Activated effector memory CD4-positive, alpha-beta T cell treated with Interleukin-2 at 50 U/mL for 16 hours (primary cell): Measurements from ENCODE around the gene CARD9.

ENCODE experiments used
- DNase-seq: peaks from one replicate; pipeline ENCODE4 v3.0.0-alpha.2; 2020

CARD9 gene

DNA sequence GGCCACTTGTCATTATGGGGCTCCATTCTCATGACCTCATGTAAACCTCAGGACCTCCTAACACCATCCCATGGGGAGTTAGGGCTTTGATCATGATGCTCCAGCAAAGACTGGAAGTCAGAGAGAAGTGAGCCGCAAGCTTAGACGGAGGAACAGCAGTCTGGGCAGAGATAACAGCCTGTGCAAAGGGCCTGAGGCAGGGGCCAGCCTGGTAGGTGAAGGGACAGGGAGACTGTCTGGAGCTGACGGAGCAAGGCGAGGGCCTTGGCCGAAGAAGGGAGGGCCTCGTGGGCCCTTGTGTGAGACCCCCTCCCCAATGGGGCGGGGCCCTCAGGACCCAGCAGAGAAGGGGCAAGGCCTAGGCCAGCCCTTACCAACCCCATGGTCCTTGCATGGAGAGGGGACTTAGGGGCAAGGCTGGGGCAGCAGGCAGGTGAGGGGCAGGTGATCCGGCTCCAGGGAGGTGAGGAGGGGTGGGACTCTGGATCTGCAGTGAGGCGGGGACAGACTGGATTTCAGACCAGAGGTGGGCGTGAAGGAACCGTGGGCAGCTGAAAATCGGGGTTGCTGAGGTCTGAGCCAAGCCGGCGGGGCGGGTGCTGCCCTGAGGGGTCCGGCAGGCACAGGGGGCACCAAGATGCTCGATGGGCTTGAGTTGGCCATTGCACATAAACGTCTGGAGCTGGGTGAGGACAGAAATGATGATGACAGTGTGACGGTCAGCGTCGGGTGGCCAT, 28.8 kb downstream of the CARD9 start:
- DNase-seq = no peak

DNA sequence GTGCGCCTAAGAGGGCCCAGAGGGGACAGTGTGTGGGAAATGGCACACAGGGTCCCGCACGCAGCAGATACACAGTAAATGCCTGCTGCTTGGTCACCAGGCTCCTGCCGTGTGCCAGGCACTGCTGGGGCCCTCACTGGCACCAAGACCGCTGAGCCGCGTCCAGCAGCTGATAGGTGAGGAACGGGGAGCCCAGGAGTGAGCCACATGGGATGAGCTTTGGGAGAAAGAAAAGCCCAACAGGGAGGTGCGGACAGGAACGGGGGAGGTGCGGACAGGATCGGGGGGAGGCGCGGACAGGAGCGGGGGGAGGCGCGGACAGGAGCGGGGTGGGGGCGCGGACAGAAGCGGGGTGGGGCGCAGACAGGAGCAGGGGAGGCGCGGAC, 29.6 kb downstream of the CARD9 start:
- DNase-seq = no peak

DNA sequence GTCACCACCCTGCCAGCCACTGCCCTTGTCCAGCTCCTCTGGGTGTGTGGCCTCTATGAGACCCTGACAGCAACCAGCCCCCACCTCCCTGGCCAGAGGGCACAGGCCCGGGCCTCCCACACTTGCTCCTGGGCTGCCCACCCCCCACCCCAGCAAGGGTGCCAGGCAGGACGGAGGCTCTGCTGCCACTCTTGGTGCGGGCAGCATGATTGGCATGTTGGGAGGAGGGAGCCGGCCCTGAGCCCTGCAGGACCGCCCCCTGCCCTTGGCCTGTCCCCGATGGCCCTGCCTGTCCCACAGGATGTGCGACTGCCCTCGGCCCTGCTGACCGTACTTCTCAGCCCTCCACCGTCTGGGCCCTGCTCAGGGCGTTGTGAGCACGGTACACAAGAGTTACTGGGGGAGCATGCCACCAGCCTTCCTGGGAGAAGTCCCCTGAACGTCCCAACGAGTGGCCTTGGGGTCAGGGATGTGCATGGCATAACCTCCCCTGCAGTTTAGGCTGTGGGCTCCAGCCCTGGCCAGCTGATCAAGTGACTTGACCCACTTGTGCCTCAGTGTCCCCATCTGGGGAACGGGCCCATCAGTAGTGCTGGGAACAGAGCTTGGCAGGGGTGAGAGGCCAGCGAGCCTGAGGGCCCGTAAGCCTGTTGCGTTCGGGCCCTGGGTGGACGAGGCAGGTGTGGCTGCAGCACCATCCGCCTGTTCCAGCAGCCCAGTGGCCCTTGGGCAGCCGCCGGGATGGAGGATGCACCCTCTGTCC, 30.2 kb downstream of the CARD9 start:
- no peak for DNase-seq

DNA sequence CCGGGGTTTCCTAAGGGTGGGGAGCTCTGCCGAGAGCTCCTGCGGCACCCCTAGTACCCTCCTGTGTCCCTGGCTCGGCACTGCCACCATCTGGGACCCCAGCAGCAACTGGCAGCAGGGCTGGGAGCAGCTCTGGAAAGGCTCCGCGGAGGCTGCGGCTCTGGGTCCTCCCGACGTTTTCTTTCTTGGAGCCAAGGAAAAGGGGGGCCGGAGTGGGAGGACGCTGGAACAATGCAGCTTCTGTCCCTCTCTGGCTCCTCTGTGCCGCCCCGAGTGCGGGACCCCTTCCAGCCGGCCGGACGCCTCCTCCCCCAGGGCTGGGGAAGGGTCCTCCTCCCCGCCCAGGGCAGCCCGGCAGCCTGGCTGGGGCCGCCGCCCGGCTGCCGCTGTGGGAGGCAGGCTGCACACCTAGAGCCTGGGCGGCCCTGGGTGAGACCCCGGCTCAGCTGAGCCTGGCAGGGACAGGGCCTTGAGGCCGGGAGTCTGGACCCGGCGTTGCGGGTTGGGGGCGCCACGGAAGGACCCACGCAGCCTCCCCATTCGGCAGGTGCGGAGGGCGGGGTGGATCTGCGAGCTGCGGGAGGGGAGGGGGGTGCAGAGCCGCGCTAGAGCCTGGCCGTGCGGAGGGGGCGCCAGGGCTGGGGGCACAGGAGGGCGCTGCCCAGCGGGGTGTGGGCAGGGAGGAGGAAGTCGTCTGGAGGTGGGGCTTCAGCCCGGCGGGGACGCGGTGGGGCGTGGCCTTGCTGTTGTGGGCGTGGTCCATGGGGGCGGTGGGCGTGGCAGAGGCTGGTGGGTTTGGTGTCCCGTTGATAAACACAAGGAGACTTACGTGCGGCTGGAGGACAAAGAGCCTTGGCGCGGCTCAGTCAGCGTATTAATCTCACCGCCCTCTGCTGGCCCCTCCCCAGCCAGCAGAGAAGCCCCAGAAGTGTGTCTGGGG, 31.0 kb downstream of the CARD9 start:
- peak; percentile 25 for DNase-seq

DNA sequence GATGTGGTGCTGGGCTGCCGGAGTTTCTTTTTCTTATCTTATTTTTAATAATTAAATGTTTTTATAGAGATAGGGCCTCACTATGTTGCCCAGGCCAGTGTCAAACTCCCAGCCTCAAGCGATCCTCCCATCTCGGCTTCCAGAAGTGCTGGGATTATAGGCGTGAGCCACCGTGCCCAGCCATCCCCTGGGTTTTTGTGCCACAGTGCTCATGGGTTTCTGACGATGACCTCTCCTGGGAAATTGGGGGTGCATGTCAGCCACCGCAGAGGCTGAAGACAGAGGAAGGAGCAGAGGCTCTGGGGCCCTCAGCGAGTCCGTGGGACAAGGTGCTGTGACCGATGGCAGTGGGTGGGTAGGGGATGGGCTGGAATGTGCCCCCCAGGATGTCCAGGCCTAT, 31.7 kb downstream of the CARD9 start:
- no peak for DNase-seq

DNA sequence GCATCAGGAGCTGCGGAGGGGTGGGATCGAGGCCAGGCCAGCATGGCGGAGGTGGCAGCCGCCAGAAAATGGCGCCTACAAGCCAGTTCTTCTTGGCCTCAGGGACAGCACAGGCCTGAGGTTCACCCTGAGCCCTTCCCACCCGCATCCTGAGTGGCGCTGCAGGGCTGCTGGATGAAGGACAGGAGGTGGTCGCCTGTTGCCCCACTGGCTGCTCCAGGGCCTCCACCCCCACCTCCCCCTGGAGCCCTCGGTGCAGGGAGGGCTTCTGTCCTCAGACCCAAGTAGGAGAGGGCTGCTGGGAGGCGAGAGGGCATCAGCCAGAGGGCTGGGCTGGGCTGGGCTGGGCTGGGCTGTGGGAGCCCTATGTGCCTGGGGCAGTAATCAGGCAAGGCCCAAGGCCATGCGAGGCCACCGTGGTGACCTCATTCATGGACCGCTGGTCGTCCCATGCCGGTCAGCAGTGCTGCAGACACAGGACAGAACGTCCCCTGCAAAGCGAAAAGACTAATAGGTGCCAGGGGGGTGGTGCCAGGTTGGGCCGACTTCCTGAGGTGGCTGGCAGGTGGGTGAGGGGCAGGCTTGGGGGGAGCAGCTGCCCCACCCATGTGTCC, 32.3 kb downstream of the CARD9 start:
- DNase-seq = no peak

DNA sequence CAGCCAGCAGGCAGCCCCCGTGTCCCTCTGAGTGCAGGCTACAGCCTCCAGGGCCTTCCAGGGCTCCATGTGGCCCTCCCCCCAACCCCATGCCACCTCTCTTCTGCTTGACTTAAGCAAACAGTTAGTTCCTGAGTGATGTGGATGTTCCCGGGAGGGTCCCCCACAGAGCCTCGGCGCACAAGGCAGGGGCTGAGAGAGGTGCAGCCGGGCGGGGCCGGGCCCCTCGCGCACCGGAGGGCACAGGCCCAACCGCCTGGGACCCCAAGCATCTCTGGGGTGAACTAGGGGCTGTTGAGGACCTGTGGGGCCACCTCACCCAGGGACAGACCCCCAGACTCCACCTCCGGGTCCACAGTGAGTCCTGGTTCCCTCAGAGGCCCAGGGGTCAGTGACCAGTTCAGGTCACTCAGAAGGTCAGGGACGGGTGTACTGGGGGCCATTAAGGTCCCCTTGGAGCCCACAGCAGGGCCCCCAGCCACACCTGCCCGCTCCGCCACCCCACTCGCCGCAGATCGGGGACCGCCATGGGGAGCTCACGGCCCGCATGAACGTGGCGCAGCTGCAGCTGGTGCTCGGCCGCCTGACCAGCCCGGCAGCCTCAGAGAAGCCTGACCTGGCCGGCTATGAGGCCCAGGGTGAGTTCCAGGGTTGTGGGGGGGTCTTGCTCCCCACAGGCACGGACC, 33.0 kb downstream of the CARD9 start:
- DNase-seq = no peak

DNA sequence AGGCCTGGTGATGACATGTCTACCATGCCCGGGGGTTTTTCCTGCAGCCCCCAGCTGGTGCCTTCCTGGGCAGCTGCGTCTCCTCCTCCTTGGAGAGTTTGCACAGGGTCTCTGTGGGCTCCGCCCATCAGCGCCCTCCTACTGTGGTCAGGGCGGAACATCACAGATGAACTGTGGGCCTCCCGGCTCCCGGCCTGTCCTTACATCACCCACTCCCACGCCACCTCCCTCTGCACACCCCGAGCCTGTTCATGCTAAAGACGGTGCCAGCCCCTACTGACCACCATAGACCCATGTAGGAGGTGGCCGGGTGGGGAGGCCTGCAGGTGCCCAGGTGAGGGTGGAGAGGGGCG, 33.5 kb downstream of the CARD9 start:
- DNase-seq = no peak

DNA sequence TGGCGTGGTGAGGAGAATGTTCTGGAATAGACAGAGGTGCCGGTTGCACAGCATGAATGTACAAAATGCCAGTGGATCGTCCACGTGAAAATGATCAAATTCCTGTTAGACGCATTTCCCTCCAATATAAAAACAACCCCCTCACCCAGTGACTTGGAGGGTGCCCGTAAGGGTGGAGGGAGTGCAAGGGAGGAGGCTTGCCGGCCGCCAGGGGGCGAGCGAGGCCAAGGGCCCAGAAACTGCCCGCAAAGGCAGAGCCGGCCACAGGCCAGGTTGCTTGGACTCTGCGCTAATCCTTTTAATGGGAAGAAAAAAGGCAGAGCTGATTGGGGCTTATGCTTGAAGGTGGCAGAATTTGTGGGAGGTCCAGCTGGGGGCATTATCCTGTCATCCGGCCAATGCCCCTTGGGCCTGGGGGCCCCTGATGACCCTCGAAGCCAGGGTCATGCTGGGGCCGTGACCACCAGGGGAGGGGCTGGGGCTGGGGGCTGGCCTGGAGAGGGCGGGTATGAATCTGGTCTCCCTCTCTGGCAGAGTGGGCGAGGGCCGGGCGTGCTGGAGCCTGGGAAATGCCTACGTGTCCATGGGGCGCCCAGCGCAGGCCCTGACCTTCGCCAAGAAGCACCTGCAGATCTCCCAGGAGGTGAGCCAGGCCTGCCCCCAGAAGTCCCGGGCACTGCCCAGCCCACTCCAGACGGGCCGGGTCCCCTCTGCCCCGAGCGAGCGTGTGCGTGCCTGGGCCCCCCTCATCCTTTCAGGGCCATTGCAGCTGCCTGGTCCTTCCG, 34.1 kb downstream of the CARD9 start:
- DNase-seq = no peak

DNA sequence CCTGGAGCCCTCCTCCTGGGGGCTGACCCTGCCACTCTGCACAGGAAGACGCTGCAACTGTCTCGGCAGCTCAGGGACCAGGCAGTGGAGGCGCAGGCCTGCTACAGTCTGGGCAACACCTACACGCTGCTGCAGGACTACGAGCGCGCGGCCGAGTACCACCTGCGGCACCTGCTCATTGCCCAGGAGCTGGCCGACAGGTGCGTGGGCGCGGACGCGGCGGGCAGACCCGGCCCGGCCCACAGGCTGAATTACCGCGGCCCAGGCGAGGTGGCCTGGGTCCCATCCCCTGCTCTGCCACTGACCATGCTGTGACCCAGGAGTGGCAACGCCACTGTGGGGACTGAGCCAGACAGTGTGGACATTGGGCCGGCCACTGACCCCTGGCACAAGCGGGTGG, 35.0 kb downstream of the CARD9 start:
- DNase-seq = no peak

DNA sequence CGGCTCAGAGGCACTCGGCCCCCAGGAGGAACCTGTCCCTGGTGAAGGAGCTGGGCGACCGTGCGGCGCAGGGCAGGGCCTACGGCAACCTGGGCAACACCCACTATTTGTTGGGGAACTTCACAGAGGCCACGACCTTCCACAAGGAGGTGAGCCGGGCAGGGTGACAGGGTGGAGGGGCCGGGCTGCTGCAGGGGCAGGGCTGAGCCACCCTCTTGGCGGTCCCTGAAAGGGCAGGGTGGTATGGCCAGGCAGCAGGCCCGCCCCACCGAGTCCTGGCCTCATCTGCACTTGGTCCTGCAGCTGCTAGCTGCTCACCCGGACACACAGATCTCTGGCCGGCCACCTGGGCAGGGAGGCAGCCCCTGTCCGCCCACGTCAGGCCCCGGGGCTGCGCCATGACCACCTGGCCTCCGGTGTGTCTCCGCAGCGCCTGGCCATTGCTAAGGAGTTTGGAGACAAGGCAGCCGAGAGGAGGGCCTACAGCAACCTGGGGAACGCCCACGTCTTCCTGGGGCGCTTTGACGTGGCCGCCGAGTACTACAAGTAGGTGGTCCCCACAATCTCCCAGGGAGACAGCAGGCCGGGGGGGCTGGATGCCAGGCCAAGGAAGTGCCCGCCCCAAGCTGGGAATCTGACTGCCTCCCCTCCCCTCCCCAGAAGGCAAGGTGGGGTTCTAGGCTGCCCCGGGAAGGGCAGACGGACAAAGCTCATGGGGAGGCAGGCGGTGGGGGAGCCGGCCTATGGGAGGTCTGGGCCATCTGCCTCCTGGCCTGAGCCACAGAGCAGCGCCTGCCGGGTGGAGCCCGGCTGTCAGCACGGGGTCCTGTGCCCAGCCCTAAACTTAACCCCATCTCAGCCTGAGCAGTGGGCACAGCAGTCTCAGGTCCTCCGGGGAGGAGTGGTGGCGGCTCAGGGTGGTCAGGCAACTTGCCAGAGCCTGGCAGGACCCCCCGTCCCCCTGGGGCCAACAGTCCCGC, 35.8 kb downstream of the CARD9 start:
- no peak for DNase-seq

DNA sequence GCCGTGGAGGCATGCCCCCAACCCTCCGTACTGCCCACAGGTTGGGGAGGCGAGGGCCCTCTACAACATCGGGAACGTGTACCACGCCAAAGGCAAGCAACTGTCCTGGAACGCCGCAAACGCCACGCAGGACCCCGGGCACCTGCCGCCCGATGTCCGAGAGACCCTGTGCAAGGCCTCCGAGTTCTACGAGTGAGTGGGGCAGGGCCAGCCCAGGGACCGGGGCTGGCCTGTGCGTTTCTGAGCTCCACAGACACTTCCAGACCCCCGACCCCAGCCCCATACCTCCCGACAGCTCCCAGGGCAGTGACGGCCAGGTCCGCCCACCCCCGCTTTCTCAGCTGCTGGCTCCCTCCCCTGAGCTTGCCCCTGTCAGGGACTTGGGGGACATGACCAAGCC, 36.6 kb downstream of the CARD9 start:
- no peak for DNase-seq

DNA sequence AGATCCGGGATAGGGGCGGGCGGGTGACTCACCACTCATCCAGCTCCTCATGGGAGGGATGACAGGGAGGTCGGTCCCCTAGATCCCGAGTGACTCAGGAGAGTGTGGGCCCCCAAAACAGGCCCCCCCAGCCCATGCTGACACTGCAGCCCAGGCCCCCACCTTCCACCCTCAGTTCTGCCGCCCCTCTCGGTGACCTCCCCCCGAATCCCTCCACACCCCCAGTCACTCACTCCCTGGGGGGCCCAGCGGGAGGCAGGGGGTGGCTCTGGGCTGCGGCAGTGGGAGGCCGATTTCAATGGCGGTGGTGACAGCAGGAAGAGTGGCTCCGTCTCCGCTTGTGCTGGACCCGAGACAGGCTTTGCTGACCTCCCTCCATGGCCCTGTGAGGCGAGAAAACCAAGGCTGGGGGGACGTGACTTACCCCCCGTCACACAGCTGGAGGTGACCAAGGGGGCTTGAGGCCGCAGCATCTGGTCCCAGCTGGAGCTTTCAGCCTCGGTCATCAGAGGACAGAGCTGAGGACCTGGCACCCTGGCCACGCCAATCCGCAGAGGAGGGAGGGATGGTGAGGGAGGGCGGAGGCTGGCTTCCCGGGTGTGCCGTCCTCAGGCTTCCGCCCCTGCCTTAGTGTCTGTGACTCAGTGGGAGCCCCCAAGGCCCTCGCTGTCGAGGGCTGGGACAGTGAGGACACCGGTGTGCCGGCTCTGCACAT, 37.2 kb downstream of the CARD9 start:
- DNase-seq = no peak

DNA sequence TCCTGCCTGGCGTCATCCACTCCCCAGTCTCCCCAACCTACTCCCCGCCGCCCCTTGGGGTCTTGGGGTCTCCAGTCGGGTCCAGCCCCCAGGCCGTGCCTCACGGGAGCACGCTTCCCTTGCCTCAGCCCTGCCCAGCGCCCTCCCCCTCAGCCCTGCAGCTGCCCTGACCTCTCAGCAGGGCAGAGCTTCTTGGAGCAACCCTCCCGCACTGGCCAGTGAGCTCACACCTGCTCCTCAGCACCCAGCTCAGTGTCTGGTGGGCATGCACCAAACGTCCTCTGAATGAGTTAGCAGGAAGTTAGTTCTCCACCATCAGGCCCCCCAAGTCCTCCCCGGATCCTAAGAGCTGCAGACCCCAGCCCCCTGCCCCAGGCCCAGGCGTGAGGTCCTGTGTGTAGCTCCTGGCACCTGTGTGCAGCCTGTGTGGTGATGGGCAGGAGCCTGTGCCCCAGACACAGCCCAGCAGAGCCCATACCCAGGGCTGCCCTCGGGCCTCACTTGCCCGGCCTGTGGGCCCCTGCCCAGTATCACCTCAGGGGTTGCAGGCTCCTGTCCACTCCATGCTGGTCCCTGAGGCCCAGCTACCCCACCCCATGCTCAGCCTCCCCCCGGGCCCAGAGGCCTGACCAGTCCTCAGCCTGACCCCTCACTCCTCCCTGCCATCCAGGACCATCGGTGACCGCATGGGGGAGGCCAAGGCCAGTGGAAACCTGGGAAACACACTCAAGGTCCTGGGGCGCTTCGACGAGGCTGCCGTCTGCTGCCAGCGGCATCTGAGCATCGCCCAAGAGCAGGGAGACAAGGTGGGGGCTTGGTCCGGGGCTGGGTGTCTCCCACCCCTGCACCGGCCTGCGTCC, 37.9 kb downstream of the CARD9 start:
- no peak for DNase-seq

DNA sequence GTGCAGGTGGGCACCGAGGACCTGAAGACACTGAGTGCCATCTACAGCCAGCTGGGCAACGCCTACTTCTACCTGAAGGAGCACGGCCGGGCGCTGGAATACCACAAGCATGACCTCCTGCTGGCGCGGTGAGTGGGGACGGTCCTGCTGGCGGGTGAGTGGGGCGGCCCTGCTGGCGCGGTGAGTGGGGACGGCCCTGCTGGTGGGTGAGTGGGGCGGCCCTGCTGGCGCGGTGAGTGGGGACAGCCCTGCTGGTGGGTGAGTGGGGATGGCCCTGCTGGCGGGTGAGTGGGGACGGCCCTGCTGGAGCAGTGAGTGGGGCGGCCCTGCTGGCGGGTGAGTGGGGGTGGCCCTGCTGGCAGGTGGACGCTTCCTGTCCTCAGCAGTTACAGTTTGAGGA, 38.9 kb downstream of the CARD9 start:
- DNase-seq = no peak

DNA sequence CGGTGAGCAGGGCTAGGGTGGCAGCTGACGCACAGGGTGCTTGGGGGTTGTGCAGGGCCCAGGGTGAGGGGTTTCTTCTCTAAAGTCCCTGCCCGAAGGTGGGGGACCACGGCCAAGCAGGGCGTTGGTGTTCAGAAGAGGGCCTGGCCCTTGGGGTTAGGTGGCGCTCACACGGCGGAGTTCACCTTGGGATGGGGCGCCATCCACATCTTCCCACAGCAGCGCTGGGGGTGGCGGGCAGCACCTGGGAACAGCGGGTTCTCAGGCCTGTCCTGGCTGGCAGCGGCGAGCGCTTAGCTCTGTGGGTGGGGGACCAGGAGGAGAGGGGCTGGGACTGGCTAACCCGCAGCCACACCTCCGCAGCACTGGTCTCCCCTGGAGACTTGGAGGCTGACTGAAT, 40.0 kb downstream of the CARD9 start:
- no peak for DNase-seq

DNA sequence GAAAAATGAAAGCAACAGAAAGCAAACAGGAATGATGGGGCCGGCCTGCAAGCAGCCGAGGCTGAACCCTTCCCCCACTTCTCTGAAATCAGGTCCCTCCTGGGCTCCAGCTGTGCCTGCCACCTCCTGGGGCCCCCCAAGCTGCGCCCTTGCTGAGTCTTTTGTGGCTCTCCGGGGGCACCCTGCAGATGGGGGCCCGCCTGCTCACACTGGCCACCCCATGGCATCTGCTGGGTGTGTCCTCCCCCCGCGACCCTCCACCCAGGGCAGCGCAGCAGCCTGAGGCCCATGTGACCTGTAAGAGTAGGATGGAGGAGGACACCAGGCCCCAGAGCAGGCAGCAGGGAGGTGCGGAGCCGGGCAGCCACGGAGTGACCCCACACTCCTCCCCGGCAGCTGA, 40.4 kb downstream of the CARD9 start:
- DNase-seq = no peak

DNA sequence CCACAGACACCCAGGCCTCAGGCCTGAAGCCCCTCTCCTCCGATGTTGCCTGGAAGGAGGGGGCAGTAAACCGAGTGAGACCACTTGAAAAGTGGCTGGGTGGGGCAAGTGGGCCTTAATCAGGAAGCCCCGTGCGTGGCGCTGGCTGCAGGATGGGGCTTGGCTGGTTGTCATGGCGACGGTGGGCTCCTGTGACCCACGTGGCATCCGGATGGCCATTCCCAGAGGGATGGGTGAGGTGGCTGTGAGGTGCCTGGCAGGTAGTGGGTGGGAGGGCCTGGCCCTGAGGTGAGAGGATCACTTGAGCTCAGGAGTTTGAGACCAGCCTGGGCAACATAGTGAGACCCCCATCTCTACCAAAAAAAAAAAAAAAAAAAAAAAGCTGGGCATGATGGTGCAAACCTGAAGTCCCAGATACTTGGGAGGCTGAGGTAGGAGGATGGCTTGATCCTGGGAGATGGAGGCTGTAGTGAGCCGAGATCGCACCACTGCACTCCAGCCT, 40.9 kb downstream of the CARD9 start:
- no peak for DNase-seq
